Natural killer cell treated with Interleukin-12 subunit alpha and Interleukin-12 subunit beta and Interleukin-15 and Interleukin-18, amount 100 ng/mL, for 72 hours (primary cell): ENCODE data around the gene RAD18. TPM values are rescaled to one million over a fixed set of nuclear protein-coding genes. Genes with fewer than 3 reads are reported as not detected.

Source experiments
- ATAC-seq, 2 donors: fragments of 150-1000 bp; cut with Tn5 transposase in 1 of 2; sonication (Bioruptor Pico), chemical (Tn5 transposase) in 1 of 2; 2 replicates each; pipeline ENCODE4 v1.10.0; 2021
- DNase-seq: peaks from one replicate; pipeline ENCODE4 v3.0.0; 2022; ENCODE audit warnings: low spot score
- H3K27ac Mint-ChIP-seq, 2 donors: 1 replicate in 1 of 2; 2 replicates in 1 of 2; pipeline ENCODE4 v1.8.0; 2022; ENCODE audit warnings: mixed read lengths in 2 of 2, mild to moderate bottlenecking in 1 of 2, moderate library complexity in 1 of 2
- H3K27me3 Mint-ChIP-seq, 2 donors: 1 replicate in 1 of 2; 2 replicates in 1 of 2; pipeline ENCODE4 v1.8.0; 2022; ENCODE audit warnings: mixed read lengths in 2 of 2
- H3K36me3 Mint-ChIP-seq: one replicate; pipeline ENCODE4 v1.8.0; 2022; ENCODE audit warnings: mixed read lengths
- H3K4me1 Mint-ChIP-seq, 2 donors: 1 replicate in 1 of 2; 2 replicates in 1 of 2; pipeline ENCODE4 v1.8.0; 2022; ENCODE audit warnings: low read depth in 2 of 2, mixed read lengths in 2 of 2, mild to moderate bottlenecking in 1 of 2
- H3K4me3 Mint-ChIP-seq: one replicate; pipeline ENCODE4 v1.8.0; 2022; ENCODE audit warnings: mixed read lengths
- H3K9me3 Mint-ChIP-seq: 2 replicates; pipeline ENCODE4 v1.8.0; 2022; ENCODE audit warnings: mixed read lengths
- total RNA-seq, 2 donors: library from RNA; stranded (reverse); gene quantifications; one replicate each; pipeline ENCODE4 v1.2.3, GENCODE V29; 2022

RAD18 gene
- total RNA-seq, 2 donors from 2014 or later: 33.4 to 66.0 TPM

DNA sequence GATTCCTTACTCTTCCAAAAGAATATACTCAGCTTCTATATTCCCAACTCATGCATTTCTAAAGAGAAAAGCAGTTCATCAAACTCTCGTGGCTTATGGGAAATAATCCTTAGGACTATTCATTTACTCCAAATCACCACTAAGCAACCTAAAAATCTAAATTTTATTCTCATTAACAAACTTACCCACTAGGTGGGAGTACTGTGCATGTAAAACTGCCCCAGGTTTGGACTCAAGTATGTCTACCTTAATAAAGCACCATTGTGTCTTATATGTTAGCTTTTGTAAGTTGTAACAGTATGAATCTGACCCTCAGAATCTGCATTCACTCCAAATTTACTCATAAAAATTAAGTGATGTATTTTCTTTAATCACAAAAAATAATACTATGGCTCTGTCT lies 25.3 kb downstream of the RAD18 start:
- H3K27ac Mint-ChIP-seq: no peak overlapping the region
- no peaks in the 10 kb centered on the region for H3K27me3 Mint-ChIP-seq
- no peak for ATAC-seq
- peaks cover 3% of the 10 kb centered on the region for H3K9me3 Mint-ChIP-seq
- DNase-seq: no peak
- no peak overlapping the region for H3K4me3 Mint-ChIP-seq
- no peaks in the 10 kb centered on the region for H3K4me1 Mint-ChIP-seq
- peaks cover 37% of the 10 kb centered on the region for H3K36me3 Mint-ChIP-seq

DNA sequence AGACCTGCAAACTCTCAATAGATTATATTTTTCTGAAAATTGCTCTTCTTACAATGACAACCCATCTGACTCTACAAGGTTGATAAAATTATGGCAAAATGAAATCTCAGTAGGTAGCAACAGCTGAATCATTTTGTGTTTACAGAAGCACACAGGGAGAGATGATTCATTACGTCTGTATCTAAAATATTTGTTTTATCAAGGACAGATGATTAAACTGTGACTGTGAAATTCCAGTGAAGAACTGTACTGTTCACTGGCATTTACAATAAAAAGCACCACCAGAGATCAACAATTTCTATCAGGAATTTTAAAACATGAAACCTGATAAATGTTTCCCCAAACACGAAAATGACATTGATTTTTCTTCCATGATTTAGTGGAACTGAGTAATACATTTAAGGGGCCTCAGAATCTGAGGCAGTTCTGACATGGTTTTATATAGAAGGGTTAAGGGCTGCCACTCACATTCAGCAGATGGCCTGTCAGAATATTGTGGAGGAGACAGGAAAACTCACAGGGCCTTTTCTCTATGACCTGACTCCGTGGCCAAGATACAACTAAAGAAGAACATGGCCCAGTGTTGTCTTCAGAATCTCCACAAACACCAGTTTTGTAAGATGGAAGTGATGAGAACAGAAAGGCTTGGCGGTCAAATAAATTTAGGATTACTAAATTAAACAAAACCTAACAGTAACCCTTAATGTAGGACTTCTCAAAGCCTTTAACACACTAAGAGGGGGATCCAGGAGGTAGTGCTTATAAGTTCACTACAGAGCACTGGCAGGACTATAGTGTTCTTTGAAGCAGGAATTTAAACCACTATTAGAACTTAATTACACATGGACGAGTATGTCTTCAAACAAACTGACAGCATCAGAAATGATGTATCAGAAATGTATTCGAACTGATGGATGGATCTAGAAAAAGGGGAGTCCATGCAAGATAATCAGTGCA lies 25.9 kb downstream of the RAD18 start:
- ATAC-seq: no peak
- no peak for DNase-seq
- Mint-ChIP-seq H3K27me3 (no peaks in the 10 kb centered on the region), H3K36me3 (peaks cover 30% of the 10 kb centered on the region), H3K27ac (no peak overlapping the region), H3K9me3 (no peaks in the 10 kb centered on the region), H3K4me1 (no peaks in the 10 kb centered on the region), H3K4me3 (no peak overlapping the region)

DNA sequence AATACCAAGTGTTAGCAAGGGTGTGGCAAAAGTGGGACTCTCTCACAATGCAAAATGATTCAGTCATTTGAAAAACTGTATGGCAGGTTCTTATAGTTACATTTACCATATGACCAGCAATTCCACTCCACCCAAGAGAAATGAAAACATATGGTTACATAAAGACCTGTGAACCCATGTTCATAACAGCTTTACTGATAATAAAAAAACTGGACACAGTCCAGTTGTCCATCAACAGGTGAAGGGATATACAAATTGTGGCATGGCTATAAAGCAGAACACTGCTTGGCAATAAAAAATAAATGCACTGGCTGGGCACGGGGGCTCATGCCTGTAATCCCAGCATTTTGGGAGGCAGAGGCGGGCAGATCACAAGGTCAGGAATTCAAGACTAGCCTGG lies 30.8 kb downstream of the RAD18 start:
- DNase-seq: no peak
- H3K4me1 Mint-ChIP-seq: no peaks in the 10 kb centered on the region
- no peak overlapping the region for H3K4me3 Mint-ChIP-seq
- H3K9me3 Mint-ChIP-seq: no peaks in the 10 kb centered on the region
- H3K27me3 Mint-ChIP-seq: no peaks in the 10 kb centered on the region
- ATAC-seq: no peak
- no peak overlapping the region for H3K27ac Mint-ChIP-seq
- H3K36me3 Mint-ChIP-seq: peaks cover 21% of the 10 kb centered on the region

DNA sequence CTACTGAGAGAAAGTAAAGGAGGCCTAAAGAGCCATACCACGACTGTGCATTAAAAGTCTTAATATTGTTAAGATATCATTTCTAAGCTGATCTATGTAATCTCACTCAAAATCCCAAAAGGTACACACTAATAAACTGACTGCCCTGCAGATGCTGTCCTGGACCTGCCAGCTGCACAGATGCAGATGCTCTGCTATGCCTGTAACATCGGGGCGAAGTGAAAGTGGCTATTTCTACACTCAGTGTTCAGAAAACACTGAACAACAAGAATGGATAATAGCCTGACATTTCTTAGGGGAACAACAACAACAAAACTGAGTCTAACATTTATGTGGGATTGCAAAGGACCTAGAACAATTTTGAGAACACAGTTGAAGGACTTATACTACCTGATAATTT lies 31.9 kb downstream of the RAD18 start:
- ATAC-seq (no peak), DNase-seq (no peak)
- Mint-ChIP-seq H3K36me3 (peaks cover 23% of the 10 kb centered on the region), H3K27me3 (no peaks in the 10 kb centered on the region), H3K9me3 (no peaks in the 10 kb centered on the region), H3K27ac (no peak overlapping the region), H3K4me1 (no peaks in the 10 kb centered on the region), H3K4me3 (no peak overlapping the region)

DNA sequence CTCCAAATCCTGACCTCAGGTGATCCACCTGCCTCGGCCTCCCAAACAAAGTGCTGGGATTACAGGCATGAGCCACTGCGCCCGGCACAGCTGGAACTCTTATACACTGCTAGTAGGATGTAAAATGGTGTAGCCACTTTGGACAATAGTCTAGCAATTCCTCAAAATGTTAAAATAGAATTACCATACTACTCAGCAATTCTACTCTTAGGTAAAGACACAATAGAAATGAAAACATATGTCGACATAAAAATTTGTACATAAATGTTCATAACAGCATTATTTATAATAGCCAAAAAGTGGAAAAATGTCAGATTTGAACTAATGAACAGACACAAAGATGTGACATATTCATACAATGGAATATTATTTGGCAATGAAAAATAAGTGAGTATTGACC lies 33.4 kb downstream of the RAD18 start:
- no peak overlapping the region for H3K27ac Mint-ChIP-seq
- no peak for ATAC-seq
- H3K4me1 Mint-ChIP-seq: no peaks in the 10 kb centered on the region
- no peak for DNase-seq
- no peaks in the 10 kb centered on the region for H3K9me3 Mint-ChIP-seq
- peaks cover 25% of the 10 kb centered on the region for H3K36me3 Mint-ChIP-seq
- no peaks in the 10 kb centered on the region for H3K27me3 Mint-ChIP-seq
- H3K4me3 Mint-ChIP-seq: no peak overlapping the region

DNA sequence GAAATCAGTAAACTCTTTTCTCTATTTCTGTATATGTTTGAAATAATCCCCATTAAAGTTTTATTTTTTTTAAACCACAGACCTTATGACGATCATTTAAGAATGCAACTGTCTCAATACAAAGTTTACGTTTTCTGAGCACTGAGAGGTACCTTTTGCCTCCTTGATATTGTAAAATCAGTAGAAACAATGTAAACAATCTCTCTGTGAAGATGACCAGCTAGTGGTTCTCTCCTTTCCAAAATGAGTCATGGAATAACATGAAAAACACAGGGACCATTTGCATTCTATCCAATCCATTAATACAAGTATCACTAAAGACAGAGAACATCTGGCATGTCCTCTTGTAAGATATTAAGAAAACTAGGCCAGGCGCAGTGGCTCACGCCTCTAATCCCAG lies 48.8 kb downstream of the RAD18 start:
- H3K27me3 Mint-ChIP-seq: no peaks in the 10 kb centered on the region
- DNase-seq: no peak
- peaks cover 9% of the 10 kb centered on the region for H3K36me3 Mint-ChIP-seq
- no peak overlapping the region for H3K4me3 Mint-ChIP-seq
- ATAC-seq: no peak
- no peaks in the 10 kb centered on the region for H3K4me1 Mint-ChIP-seq
- no peak overlapping the region for H3K27ac Mint-ChIP-seq
- no peaks in the 10 kb centered on the region for H3K9me3 Mint-ChIP-seq

DNA sequence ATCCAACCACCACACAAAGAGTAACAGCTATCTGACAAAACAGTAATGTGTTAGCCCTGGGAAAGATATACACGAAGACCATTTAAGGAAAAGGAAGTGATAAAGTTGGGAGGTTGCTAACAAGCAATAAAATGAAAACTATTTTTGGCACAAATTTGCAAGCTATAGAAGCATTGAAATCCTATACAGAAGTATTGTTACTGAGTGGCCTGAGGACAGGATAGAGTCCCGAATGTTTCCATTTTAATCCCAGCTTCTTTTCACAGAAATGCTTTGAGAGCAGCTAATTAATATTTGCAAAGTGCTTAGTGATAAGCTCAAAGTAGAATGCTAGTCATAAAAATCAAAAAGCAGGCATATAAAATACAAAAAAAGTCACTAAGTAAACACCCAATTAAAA lies 51.5 kb downstream of the RAD18 start:
- peaks cover 0 to 4% of the 10 kb centered on the region in 2 donors for H3K4me1 Mint-ChIP-seq
- no peak overlapping the region for H3K27ac Mint-ChIP-seq
- peaks cover 16% of the 10 kb centered on the region for H3K36me3 Mint-ChIP-seq
- H3K27me3 Mint-ChIP-seq: no peaks in the 10 kb centered on the region
- ATAC-seq (no peak), DNase-seq (no peak)
- no peak overlapping the region for H3K4me3 Mint-ChIP-seq
- H3K9me3 Mint-ChIP-seq: no peaks in the 10 kb centered on the region

DNA sequence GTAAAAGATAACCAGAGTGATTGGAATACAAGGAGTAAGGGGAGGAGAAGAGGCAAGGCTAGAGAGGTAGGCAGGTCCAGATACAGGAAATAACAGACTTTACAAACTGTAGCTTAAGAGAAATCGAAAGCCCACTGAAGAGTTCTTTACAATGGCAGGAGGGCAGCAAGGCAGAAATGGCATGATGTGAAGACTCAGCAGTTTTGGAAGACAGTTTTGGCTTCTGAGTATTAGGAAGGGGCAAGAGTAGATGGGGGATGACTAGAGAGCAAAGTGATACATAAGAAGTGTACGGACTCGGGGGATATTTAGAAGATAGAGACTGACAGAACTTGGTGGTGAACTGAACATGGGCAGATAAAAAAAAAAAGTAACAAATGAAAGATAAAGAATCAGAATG lies 54.1 kb downstream of the RAD18 start:
- no peaks in the 10 kb centered on the region for H3K9me3 Mint-ChIP-seq
- ATAC-seq (no peak), DNase-seq (no peak)
- H3K27me3 Mint-ChIP-seq: no peaks in the 10 kb centered on the region
- peaks cover 20% of the 10 kb centered on the region for H3K36me3 Mint-ChIP-seq
- no peak overlapping the region for H3K4me3 Mint-ChIP-seq
- H3K4me1 Mint-ChIP-seq: peaks cover 0 to 4% of the 10 kb centered on the region in 2 donors
- H3K27ac Mint-ChIP-seq: no peak overlapping the region

DNA sequence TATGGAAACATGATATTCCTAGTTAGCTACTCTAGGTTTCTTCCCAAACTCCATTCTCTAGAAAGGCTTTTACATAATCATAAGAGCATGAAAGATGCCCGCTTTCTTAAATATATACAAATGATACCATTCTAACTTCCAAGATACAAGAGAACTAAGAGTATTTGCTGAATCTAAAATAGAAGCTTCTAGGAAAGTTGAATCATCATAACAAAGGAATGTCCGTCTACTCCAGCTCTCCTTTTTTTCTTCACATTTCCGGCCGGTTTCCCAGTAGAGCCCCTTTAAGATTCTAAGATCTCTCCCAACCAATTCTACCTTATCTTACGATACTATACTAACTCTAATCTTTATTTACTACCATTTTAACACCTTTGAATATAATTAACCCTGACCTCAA lies 60.1 kb downstream of the RAD18 start:
- DNase-seq (no peak), ATAC-seq (no peak)
- no peak overlapping the region for H3K4me3 Mint-ChIP-seq
- peaks cover 10% of the 10 kb centered on the region for H3K36me3 Mint-ChIP-seq
- no peak overlapping the region for H3K27ac Mint-ChIP-seq
- no peaks in the 10 kb centered on the region for H3K4me1 Mint-ChIP-seq
- no peaks in the 10 kb centered on the region for H3K27me3 Mint-ChIP-seq
- no peaks in the 10 kb centered on the region for H3K9me3 Mint-ChIP-seq

DNA sequence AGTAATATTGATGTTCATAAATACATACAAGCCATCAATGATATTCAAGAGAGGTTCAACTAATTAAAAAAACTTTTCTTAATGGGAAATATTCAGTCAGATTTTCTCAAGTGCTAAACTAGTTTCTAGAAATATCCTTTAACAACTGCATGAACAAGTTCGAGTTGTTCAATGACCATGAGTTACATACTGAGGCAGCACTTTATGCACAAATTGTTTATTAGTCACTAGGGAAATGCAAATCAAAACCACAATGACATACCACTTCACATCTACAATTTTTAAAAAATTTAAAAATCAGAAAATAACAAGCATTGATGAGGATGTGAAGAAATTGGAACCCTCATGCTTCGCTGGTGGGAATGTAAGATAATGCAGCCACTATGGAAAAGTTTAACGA lies 62.4 kb downstream of the RAD18 start:
- ATAC-seq (no peak), DNase-seq (no peak)
- no peak overlapping the region for H3K4me3 Mint-ChIP-seq
- no peaks in the 10 kb centered on the region for H3K9me3 Mint-ChIP-seq
- no peak overlapping the region for H3K27ac Mint-ChIP-seq
- no peaks in the 10 kb centered on the region for H3K27me3 Mint-ChIP-seq
- peaks cover 7% of the 10 kb centered on the region for H3K36me3 Mint-ChIP-seq
- no peaks in the 10 kb centered on the region for H3K4me1 Mint-ChIP-seq

DNA sequence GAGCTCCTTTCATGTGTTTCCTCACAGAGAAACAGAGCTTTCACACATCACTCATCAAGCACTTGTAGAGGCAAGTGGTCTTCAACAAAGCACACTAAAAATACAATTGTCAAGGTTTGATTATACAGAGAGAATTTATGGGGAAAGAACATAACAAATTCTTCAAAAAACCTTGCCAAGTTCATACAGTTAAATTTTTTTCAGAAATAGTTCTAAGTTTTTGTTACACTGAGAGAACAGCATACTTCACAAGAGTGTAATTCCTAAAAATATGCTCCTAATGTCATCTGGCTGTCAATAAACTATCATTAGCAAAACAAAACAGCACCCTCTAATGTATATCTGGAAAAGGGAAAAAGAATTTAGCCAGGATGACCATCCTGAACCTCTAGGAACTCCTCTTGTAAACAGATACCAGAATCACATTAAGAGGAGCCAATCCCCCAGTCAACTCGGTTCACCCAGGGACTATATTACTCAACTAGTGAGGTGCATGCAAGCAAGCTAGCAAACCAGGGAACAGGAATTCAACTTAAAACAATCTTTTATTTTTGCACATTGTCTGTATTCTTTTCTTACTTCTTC lies 63.3 kb downstream of the RAD18 start:
- H3K4me3 Mint-ChIP-seq: no peak overlapping the region
- no peaks in the 10 kb centered on the region for H3K9me3 Mint-ChIP-seq
- DNase-seq (no peak), ATAC-seq (no peak)
- no peaks in the 10 kb centered on the region for H3K27me3 Mint-ChIP-seq
- H3K4me1 Mint-ChIP-seq: no peaks in the 10 kb centered on the region
- H3K36me3 Mint-ChIP-seq: peaks cover 13% of the 10 kb centered on the region
- H3K27ac Mint-ChIP-seq: no peak overlapping the region

DNA sequence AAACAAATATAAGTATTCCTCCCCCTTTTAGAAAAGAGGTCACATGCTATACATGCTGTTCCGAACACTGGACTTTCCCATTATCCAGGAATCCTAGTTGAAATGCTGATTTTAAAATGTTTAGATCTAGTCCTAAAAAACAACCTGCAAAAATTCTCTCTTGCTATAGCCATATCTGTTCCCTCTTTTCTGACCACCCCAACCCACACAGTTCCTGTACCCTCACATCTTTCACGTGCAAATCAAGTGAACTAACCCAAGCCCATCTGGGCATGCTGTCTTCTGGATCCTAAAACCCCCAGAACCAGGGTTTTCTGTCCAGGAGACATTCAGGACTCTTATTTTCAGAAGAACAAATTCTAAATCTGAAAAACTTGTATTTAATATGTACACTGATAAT lies 67.4 kb downstream of the RAD18 start:
- Mint-ChIP-seq H3K27me3 (no peaks in the 10 kb centered on the region), H3K27ac (no peak overlapping the region), H3K4me1 (no peaks in the 10 kb centered on the region), H3K9me3 (no peaks in the 10 kb centered on the region), H3K36me3 (peaks cover 13% of the 10 kb centered on the region), H3K4me3 (no peak overlapping the region)
- no peak for DNase-seq
- no peak for ATAC-seq

DNA sequence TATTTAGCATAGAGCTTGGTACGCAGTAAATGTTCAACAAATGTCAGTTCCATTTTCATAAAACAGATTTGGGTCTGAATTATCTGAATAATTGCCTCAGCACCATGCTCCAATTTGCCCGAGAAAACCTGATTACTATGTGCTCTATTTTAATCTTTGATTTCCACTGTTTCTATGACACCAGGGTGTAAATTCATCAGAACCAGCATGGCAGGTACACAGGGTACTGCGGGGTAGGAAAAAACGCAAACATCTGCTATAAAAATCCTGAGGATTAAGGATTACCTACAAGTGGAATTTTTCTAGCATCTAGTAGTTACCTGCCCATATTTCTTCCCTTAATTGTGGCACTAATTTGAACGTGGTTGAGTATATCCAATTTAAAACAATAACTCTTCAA lies 70.3 kb downstream of the RAD18 start:
- DNase-seq (no peak), ATAC-seq (no peak)
- H3K4me1 Mint-ChIP-seq: no peaks in the 10 kb centered on the region
- peaks cover 16% of the 10 kb centered on the region for H3K36me3 Mint-ChIP-seq
- H3K27ac Mint-ChIP-seq: no peak overlapping the region
- no peaks in the 10 kb centered on the region for H3K27me3 Mint-ChIP-seq
- no peak overlapping the region for H3K4me3 Mint-ChIP-seq
- no peaks in the 10 kb centered on the region for H3K9me3 Mint-ChIP-seq

DNA sequence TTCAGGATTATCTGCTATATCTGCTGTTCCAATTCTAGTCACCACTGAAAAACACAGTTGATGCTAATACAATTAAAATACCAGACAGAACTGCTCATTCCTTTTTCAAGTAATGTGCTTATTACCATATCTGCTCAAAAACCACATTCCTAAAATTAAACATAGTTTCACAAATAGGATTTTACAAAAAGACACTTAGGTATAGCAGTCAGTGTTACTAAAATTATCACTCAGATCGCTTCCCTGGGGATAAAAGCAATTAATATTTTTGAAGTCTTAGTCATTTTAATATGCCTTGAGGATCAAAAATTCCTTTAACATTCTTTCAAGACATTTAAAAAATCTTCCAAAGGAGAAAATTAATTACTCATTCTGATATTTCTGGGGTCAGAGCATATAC lies 71.5 kb downstream of the RAD18 start:
- H3K4me3 Mint-ChIP-seq: no peak overlapping the region
- DNase-seq (no peak), ATAC-seq (no peak)
- peaks cover 18% of the 10 kb centered on the region for H3K36me3 Mint-ChIP-seq
- H3K4me1 Mint-ChIP-seq: no peaks in the 10 kb centered on the region
- H3K9me3 Mint-ChIP-seq: no peaks in the 10 kb centered on the region
- no peaks in the 10 kb centered on the region for H3K27me3 Mint-ChIP-seq
- no peak overlapping the region for H3K27ac Mint-ChIP-seq
